ENCODE results near the gene C19orf53.
"Not testable (repeated sequence)": the region's sequence is repeated elsewhere in the genome, so short reads cannot be mapped to it uniquely, and the experiment has no call there.

The C19orf53 gene

GRCh38 chr19:13764101-13764807 is 10.0 kb upstream of the C19orf53 start, which contains the start of gene MRI1:
Gene MRI1, plus strand, starts transcription at chr19:13764522. Its CDS starts 67 bp downstream, at chr19:13764589.
- DNase-seq, result peak; percentile 74

- peak; percentile 36 for DNase-seq
These were observed 9.3 kb upstream of the C19orf53 start for GRCh38 chr19:13764821-13765394.

- DNase-seq, result no peak
These were observed 8.7 kb upstream of the C19orf53 start for GRCh38 chr19:13765395-13766094.

- DNase-seq, result no peak
These were observed 8.2 kb upstream of the C19orf53 start for GRCh38 chr19:13766095-13766481.

- DNase-seq, result no peak
These were observed 5.7 kb upstream of the C19orf53 start for GRCh38 chr19:13768510-13768909.

- no peak for DNase-seq
These were observed 4.1 kb upstream of the C19orf53 start for GRCh38 chr19:13770013-13770635.

GRCh38 chr19:13778398-13778797 is 4.1 kb downstream of the C19orf53 start:
- DNase-seq, result no peak

- DNase-seq, result no peak
These were observed 4.6 kb downstream of the C19orf53 start for GRCh38 chr19:13778847-13779246.

- DNase-seq, result not testable (repeated sequence)
These were observed 5.5 kb downstream of the C19orf53 start for GRCh38 chr19:13779794-13780193.

GRCh38 chr19:13781547-13781946 is 7.3 kb downstream of the C19orf53 start:
- DNase-seq, result no peak

GRCh38 chr19:13782537-13782936 is 8.3 kb downstream of the C19orf53 start:
- DNase-seq, result no peak

GRCh38 chr19:13783565-13784500 is 9.6 kb downstream of the C19orf53 start:
- no peak for DNase-seq

GRCh38 chr19:13784731-13785452 is 10.6 kb downstream of the C19orf53 start:
- DNase-seq, result peak; percentile 71

GRCh38 chr19:13788991-13789390 is 14.7 kb downstream of the C19orf53 start:
- peak; percentile 50 for DNase-seq

- peak; percentile 30 for DNase-seq
These were observed 16.1 kb downstream of the C19orf53 start for GRCh38 chr19:13790354-13790753.

- DNase-seq, result not testable (repeated sequence)
These were observed 19.1 kb downstream of the C19orf53 start for GRCh38 chr19:13793317-13793716.

GRCh38 chr19:13794398-13794756 is 20.1 kb downstream of the C19orf53 start:
- DNase-seq, result no peak

- peak; percentile 99 for DNase-seq
These were observed 20.7 kb downstream of the C19orf53 start, which contains the start of gene ZSWIM4 for GRCh38 chr19:13794757-13795589. Gene ZSWIM4, plus strand, starts transcription at chr19:13795443. Its CDS starts 206 bp downstream, at chr19:13795649.

- DNase-seq, result no peak
These were observed 21.5 kb downstream of the C19orf53 start for GRCh38 chr19:13795595-13796300.
